Thymus (tissue), 2 donors: ENCODE measurements around the gene BRWD1. TPM values are rescaled to one million over a fixed set of nuclear protein-coding genes. Genes with fewer than 3 reads are reported as not detected.

ENCODE experiments used
- polyA plus RNA-seq: library from polyadenylated mRNA; stranded (reverse); fragments of 200-250 nt; gene quantifications from one replicate; pipeline ENCODE4 v1.2.3, GENCODE V29; 2013
- total RNA-seq: library from RNA; stranded (reverse); fragments of 120-200 nt; gene quantifications from one replicate; pipeline ENCODE4 v1.2.4, GENCODE V29; 2013
- donor health status: healthy.

The BRWD1 gene
- total and polyA plus RNA-seq, 2 donors = 25.1 to 35.1 TPM

Other genes starting within 250 kb of the BRWD1 start
- 41.2 TPM for gene PSMG1, start 130.2 kb downstream of the BRWD1 start, total RNA-seq
- 57.2 TPM for gene PSMG1, start 130.2 kb downstream of the BRWD1 start, polyA plus RNA-seq
- 457 TPM for gene HMGN1, start 35.5 kb upstream of the BRWD1 start, total RNA-seq
- gene HMGN1, start 35.5 kb upstream of the BRWD1 start, polyA plus RNA-seq = 382 TPM
- 1.6 TPM for gene LCA5L, start 132.1 kb upstream of the BRWD1 start, total RNA-seq
- 2.5 TPM for gene LCA5L, start 132.1 kb upstream of the BRWD1 start, polyA plus RNA-seq
- gene SH3BGR, start 138.3 kb upstream of the BRWD1 start, total RNA-seq = 3.0 TPM
- 9.8 TPM for gene SH3BGR, start 138.3 kb upstream of the BRWD1 start, polyA plus RNA-seq